ENCODE measurements around the gene TVP23B.
A peak's percentile ranks its signal among the peaks of the same experiment; 100 is the strongest.
"Not testable (repeated sequence)": the region's sequence is repeated elsewhere in the genome, so short reads cannot be mapped to it uniquely, and the experiment has no call there.

The TVP23B gene

GRCh38 chr17:18780991-18781718 is at the start of gene TVP23B:
TSS of gene TVP23B (plus strand) at chr17:18781183. CDS start at chr17:18781294, 111 bp downstream.
- peak; percentile 97 to 98 for DNase-seq (ENCODE audit: low read depth in 2 of 2)

DNA sequence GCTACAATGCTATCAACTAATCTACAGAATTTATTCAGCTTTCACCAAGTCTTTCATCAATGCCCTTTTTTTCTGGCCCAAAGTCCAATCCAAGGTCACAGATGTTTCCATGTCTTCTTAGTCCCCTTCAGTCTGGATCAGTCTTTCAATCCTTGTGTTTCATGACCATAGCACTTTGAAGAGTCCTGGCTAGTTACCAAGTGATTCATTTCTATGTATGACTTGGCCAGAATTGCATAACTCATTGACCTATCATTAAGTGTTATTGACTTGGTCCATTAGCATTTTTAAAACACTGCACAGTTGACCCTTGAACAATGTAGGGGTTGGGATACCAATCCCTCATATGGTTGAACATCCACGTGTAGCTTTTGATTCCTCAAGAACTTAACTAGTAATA is 48.5 kb upstream of the TVP23B start:
- not testable (repeated sequence) for DNase-seq (ENCODE audit: low read depth in 2 of 2)

DNA sequence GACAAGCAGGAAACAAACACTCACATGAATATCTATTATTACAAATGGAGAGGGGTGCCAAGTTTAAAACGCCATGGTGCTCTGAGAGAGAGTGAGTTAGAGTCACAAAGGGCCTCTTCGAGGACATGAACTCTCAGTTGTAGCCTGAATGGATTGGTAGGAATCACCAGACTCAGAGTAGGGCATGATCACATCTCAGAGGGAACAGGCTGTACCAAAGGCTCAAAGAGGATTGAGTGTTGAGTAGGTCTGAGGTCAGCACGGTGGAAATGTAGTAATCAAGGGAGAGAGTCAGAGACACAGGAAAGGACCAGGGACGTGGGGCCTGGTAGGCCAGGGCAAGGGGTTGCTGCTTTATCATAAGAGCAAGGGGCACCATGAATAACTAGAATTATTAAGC is 47.6 kb upstream of the TVP23B start:
- DNase-seq (ENCODE audit: low read depth in 2 of 2) = not testable (repeated sequence)

- DNase-seq (ENCODE audit: low read depth in 2 of 2) = not testable (repeated sequence)
Measured at GRCh38 chr17:18739616-18740391, 41.2 kb upstream of the TVP23B start.

DNA sequence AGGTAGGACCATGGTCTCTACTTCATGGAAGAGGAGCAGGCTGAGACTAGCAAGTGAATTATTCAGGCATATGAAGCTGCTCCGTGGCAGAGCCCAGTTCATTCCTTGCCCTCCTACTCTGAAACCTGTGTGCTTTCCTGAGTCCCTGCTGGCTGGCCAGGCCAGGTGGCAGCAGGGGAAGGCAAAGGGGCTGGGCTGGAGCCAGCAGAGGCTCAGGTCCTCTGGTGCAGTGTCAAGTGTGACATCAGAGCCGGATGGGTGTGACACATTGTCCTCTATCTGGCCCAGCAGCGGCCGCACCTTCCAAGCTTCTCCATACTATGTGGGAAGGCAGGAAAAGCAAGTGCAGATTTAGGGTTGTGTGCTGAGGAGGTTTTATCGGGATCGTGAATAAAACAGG is 39.8 kb upstream of the TVP23B start:
- DNase-seq (ENCODE audit: low read depth in 2 of 2) = not testable (repeated sequence)

- DNase-seq (ENCODE audit: low read depth in 2 of 2) = not testable (repeated sequence)
Measured at GRCh38 chr17:18743699-18744421, 37.1 kb upstream of the TVP23B start, which contains the start of gene FBXW10. TSS of gene FBXW10 (plus strand) at chr17:18744054. CDS start at chr17:18744245, 191 bp downstream.

GRCh38 chr17:18744726-18745125 is 36.3 kb upstream of the TVP23B start:
- not testable (repeated sequence) for DNase-seq (ENCODE audit: low read depth in 2 of 2)

GRCh38 chr17:18746551-18746950 is 34.4 kb upstream of the TVP23B start:
- DNase-seq (ENCODE audit: low read depth in 2 of 2) = not testable (repeated sequence)

- DNase-seq (ENCODE audit: low read depth in 2 of 2) = not testable (repeated sequence)
Measured at GRCh38 chr17:18747501-18747900, 33.5 kb upstream of the TVP23B start.

GRCh38 chr17:18750242-18750641 is 30.7 kb upstream of the TVP23B start:
- DNase-seq (ENCODE audit: low read depth in 2 of 2) = not testable (repeated sequence)

GRCh38 chr17:18753829-18754409 is 27.1 kb upstream of the TVP23B start:
- not testable (repeated sequence) for DNase-seq (ENCODE audit: low read depth in 2 of 2)

DNA sequence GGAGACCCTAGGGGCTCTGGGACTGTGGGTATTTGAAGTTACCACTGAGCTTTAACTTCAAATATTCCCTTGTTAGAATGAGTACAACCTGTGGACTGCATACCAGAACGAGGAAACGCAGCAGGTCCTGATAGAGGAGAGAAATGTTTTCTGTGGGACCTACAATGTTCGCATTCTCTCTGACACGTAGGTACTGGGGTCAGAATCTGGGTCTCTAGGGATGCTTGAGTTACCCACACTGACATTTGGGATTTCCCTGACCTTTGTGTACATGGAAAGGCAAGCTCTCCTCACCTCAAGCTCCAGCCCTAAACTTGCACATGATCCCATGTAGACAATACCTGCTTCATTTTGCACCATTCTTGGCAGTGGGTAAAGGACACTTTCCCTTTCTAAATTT is 25.0 kb upstream of the TVP23B start:
- not testable (repeated sequence) for DNase-seq (ENCODE audit: low read depth in 2 of 2)

DNA sequence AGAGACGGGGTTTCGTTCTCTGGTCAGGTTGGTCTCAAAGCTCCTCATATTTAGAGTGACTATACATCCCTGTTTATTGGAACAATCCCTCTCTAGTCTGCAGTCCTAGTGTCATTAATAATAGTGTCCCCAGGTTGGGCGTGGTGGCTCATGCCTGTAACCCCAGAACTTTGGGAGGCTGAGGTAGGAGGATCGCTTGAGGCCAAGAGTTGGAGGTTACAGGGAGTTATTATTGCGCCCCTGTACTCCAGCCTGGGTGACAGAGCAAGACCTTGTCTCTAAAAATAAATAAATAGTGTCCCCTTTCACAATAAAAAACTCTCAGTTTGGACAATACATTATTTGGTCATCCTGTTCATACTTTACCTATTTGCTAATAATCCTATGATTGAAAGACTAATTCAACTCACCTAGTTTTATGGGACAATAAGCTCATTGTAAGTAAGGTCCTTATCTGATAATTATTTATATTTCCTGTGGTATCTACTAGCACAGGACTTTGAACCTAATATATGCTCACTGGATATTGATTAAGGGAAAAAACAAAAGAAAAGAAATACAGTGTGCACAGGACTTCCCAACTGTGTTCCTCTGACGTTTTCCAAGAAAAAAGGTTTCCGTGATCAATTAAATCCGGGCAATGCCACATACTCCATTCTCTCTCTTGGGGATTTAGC is 23.5 kb upstream of the TVP23B start:
- DNase-seq (ENCODE audit: low read depth in 2 of 2) = not testable (repeated sequence)

- DNase-seq (ENCODE audit: low read depth in 2 of 2) = not testable (repeated sequence)
Measured at GRCh38 chr17:18758344-18758743, 22.6 kb upstream of the TVP23B start.

GRCh38 chr17:18760221-18760620 is 20.8 kb upstream of the TVP23B start:
- DNase-seq (ENCODE audit: low read depth in 2 of 2) = not testable (repeated sequence)

- DNase-seq (ENCODE audit: low read depth in 2 of 2) = not testable (repeated sequence)
Measured at GRCh38 chr17:18770572-18770971, 10.4 kb upstream of the TVP23B start.

DNA sequence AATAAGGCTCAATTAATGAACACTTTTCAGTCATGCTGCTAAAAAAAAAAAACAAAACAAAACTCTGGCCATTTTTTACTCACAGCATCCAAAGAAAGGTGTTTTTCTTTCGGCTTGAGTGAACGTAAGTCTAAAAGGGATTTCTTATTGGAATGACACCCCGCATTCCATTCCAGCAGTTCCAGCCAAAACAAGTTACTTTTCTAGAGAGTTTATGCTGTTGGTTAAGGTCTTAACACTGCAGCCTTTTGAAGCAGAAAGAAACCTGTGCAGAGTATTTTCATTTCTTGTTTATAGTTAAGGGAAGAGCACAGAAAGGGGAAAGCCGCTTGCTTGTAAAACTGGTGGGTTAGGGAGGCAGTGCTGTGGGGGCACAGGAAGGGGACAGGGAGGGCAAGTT is 9.9 kb upstream of the TVP23B start:
- DNase-seq (ENCODE audit: low read depth in 2 of 2) = not testable (repeated sequence)

GRCh38 chr17:18772471-18772870 is 8.5 kb upstream of the TVP23B start:
- no peak for DNase-seq (ENCODE audit: low read depth in 2 of 2)

DNA sequence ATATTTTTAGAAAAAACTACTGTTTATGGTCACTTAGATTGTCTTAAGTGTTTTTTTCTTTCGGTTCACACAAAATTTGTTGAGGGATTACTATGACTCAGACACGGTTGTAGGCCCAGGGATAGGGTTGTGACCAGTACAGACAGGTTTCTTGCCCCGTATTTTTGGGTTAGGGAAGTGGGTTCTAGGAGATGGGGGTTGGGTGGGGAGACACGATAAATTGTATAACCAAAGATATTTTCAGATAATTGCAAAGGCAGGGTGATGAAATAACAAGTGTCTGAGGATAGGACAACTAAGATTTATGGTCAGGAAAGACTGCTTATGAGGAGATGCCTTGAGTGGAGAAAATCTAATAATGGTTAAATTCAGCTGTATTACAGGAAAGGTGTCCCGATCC is 822 bp downstream of the TVP23B start:
- DNase-seq (ENCODE audit: low read depth in 2 of 2) = not testable (repeated sequence)

DNA sequence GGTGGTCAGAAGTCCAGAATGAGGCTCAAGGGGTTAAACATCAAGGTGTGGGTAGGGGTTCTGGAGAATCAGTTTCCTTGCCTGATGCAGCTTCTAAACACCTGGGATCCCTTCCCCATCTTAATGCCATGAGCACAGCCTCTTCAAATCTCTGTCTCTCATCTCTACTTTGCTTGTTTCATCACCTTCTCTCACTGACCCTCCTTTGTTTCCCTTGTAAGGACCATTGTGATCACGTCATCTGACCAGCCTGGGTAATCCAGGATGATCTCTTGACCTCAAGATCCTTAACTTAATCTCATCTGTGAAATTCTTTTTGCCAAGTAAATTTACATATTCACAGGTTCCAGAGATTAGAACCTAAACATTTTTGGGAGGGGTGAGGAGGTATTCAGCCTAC is 5.0 kb downstream of the TVP23B start:
- DNase-seq (ENCODE audit: low read depth in 2 of 2) = not testable (repeated sequence)

DNA sequence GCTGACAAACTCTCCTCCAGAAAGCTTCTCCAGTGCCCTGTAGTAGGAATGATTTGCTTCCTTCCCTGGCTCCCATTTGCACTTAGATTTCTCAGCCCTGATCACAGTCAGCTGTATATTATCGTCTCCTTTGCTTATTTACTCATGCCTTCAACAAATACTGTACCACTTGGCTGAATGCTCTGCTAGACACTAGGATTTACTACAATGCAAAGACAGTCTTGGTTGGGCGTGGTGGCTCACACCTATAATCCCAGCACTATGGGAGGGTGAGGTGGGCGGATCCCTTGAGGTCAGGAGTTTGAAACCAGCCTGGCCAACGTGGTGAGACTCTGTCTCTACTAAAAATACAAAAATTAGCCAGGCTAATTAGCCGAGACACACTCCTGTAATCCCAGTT is 5.9 kb downstream of the TVP23B start:
- not testable (repeated sequence) for DNase-seq (ENCODE audit: low read depth in 2 of 2)

Measured in stimulated activated CD8-positive, alpha-beta memory T cell treated with anti-CD3 and anti-CD28 coated beads, Interleukin-15, amount 100 ng/mL, for 48 hours (primary cell).